ENCODE measurements around the gene GRB14. TPM values are rescaled to one million over a fixed set of nuclear protein-coding genes. Genes with fewer than 3 reads are reported as not detected.

GRB14 gene
- total and polyA plus RNA-seq, 2 of the 13 experiments (the other 11 are each of a cell fraction or from before 2014, with no cell fraction given) = 4.6 to 5.8 TPM

DNA sequence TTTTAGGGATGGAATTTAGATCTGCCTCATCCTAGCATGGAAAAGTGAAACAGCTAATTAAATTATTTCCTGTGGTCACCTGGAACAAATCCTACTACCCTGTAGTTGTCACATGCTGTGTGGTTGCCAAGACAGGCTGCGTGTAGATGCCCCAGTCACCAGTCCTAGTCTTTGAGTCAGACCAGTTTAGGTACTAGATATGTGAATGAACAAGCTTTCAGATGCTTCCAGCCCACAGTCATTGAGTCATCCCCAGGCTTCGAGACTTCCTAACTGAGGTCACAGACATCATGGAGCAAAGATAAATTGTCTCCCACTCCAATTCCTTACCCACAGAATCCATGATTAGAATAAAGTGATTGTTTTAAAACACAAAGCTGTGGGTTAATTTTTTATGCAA lies 35.8 kb upstream of the GRB14 start:
- in situ Hi-C loops (cut with HindIII; ENCODE audit: extremely low pct_ligation_motif_present, low pct_unique_long_range_greater_than_20kb) = no loop called here
- Histone ChIP-seq H3K27me3 (ENCODE audit: control insufficient read depth in 1 of 2, insufficient read depth in 2 of 2, low read length in 2 of 2) (no peaks in the 10 kb centered on the region), H3K36me3 (replicated peaks in 1 of 2; ENCODE audit: control insufficient read depth in 1 of 2, insufficient read depth in 2 of 2, low read length in 2 of 2) (no peaks in the 10 kb centered on the region), H3K4me3 (replicated peaks in 1 of 3; ENCODE audit: insufficient read depth in 1 of 3, low read depth in 2 of 3, low read length in 3 of 3) (no peak overlapping the region), H3K9ac (ENCODE audit: insufficient read depth, low read depth, low read length) (no peak overlapping the region), H4K20me1 (ENCODE audit: insufficient read depth, low read length) (no peaks in the 10 kb centered on the region), H3K27ac (ENCODE audit: extremely low read length, insufficient read depth, low read length) (no peak overlapping the region), H3K4me2 (ENCODE audit: low read depth, low read length) (no peak overlapping the region), H3K4me1 (ENCODE audit: insufficient read depth, low read length) (no peaks in the 10 kb centered on the region), H2AFZ (ENCODE audit: low read length) (no peak overlapping the region), H3K9me3 (ENCODE audit: low read length) (no peaks in the 10 kb centered on the region), H3K79me2 (ENCODE audit: insufficient read depth, low read length) (no peaks in the 10 kb centered on the region)
- no peak for DNase-seq (ENCODE audit: low spot score)
- TF ChIP-seq MZF1 (CRISPR knock-in tag; IDR thresholded peaks at IDR 0.05; ENCODE audit: borderline replicate concordance) (no peak), FOSL2 (CRISPR knock-in tag; IDR thresholded peaks at IDR 0.05) (no peak), CHD2 (IDR thresholded peaks at IDR 0.05; ENCODE audit: low read depth, low read length) (no peak), ZNF382 (CRISPR knock-in tag; IDR thresholded peaks at IDR 0.05; ENCODE audit: borderline replicate concordance) (no peak), ZNF781 (CRISPR knock-in tag; IDR thresholded peaks at IDR 0.05; ENCODE audit: borderline replicate concordance, not compliant biosample characterization) (no peak), ZNF552 (CRISPR knock-in tag; IDR thresholded peaks at IDR 0.05; ENCODE audit: borderline replicate concordance) (no peak), ATAD3A (CRISPR knock-in tag; IDR thresholded peaks at IDR 0.05) (no peak), HDAC6 (IDR thresholded peaks at IDR 0.05; ENCODE audit: low read depth, low read length) (no peak)
- TF ChIP-seq, protein P1, sequence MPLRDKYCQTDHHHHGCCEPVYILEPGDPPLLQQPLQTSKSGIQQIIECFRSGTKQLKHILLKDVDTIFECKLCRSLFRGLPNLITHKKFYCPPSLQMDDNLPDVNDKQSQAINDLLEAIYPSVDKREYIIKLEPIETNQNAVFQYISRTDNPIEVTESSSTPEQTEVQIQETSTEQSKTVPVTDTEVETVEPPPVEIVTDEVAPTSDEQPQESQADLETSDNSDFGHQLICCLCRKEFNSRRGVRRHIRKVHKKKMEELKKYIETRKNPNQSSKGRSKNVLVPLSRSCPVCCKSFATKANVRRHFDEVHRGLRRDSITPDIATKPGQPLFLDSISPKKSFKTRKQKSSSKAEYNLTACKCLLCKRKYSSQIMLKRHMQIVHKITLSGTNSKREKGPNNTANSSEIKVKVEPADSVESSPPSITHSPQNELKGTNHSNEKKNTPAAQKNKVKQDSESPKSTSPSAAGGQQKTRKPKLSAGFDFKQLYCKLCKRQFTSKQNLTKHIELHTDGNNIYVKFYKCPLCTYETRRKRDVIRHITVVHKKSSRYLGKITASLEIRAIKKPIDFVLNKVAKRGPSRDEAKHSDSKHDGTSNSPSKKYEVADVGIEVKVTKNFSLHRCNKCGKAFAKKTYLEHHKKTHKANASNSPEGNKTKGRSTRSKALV (CRISPR knock-in tag; IDR thresholded peaks at IDR 0.05) = no peak
- intact Hi-C loops (cut with micrococcal nuclease; ENCODE audit: unreplicated experiment) = no loop called here
- ATAC-seq = no peak; the same call in 1 of the 3 replicates
- no TSS peak for BruUV-seq (replicated peaks)
- ChIA-PET CTCF (ENCODE audit: low intra/inter-chr PET ratio, low total read pairs) (no interaction called here), POLR2A (no interaction called here)
- FAIRE-seq = no peak
- WGBS (ENCODE audit: low lambda C conversion rate) = 97% methylated on average over 2 of the region's 2 CpGs
